HepG2 (cell line): ENCODE data around the gene RPL37A. TPM values are rescaled to one million over a fixed set of nuclear protein-coding genes. Genes with fewer than 3 reads are reported as not detected.

Experiments used
- ATAC-seq: fragments of 200-7000 bp; cut with Tn5 transposase; 3 replicates; pipeline ENCODE4 v1.9.1; 2020; ENCODE audit warnings: mild to moderate bottlenecking, moderate library complexity
- BruUV-seq: library from RNA; stranded (reverse); fragments of 400-500 nt; replicated peaks from 2 replicates; lab custom pipeline; 2021; lab: Mats Ljungman, UMichigan
- CTCF ChIA-PET: fragments of 300-600 bp; formaldehyde crosslinking; extraction: SDS; loops from one replicate; lab custom pipeline; 2021; ENCODE audit warnings: low total read pairs, inconsistent platforms, low intra/inter-chr PET ratio; lab: Yijun Ruan, JAX
- POLR2A ChIA-PET: fragments of 350-600 bp; sonication (Branson Sonifier 250); formaldehyde crosslinking; loops from one replicate; lab custom pipeline; 2020; ENCODE audit warnings: antibody characterized with exemption, inconsistent platforms; lab: Yijun Ruan, JAX
- DNase-seq: peaks from one replicate; pipeline ENCODE4 v3.0.0-alpha.2; 2015; ENCODE audit warnings: low spot score
- FAIRE-seq: peaks from 3 replicates; lab custom pipeline; 2011; peaks lifted over from hg19 to GRCh38; lab: Jason Lieb, UNC
- H2AFZ ChIP-seq: one replicate; pipeline ENCODE4 v1.6.1; 2011; ENCODE audit warnings: low read length, inconsistent platforms
- H3K27ac ChIP-seq: fragments of 300-600 bp; 3 replicates; pipeline ENCODE4 v1.8.0; 2011; ENCODE audit warnings: mixed run types, mild to moderate bottlenecking, mixed read lengths, low read length, inconsistent platforms; ENCODE audit not compliant: insufficient read depth; ENCODE audit errors: extremely low read length
- H3K27me3 ChIP-seq, 2 experiments: fragments of 200-600 bp in 1 of 2; 2 replicates in 1 of 2; 3 replicates in 1 of 2; pipeline versions ENCODE4 v1.6.0 to v1.8.0; 2011; ENCODE audit warnings: low read length in 2 of 2, mild to moderate bottlenecking in 2 of 2, moderate library complexity in 2 of 2, inconsistent platforms in 1 of 2; ENCODE audit not compliant: insufficient read depth in 2 of 2, control insufficient read depth in 1 of 2
- H3K36me3 ChIP-seq, 2 experiments: fragments of 200-600 bp in 1 of 2; replicated peaks in 1 of 2; 2 replicates in 1 of 2; 3 replicates in 1 of 2; pipeline versions ENCODE4 v1.5.1 to v1.8.0; 2011; ENCODE audit warnings: low read length in 2 of 2, inconsistent platforms in 1 of 2; ENCODE audit not compliant: insufficient read depth in 2 of 2, control insufficient read depth in 1 of 2
- H3K4me1 ChIP-seq: 2 replicates; pipeline ENCODE4 v1.5.1; 2012; ENCODE audit warnings: low read length, inconsistent platforms; ENCODE audit not compliant: insufficient read depth
- H3K4me2 ChIP-seq: 2 replicates; pipeline ENCODE4 v1.6.0; 2011; ENCODE audit warnings: low read depth, low read length, inconsistent platforms
- H3K4me3 ChIP-seq, 3 experiments: fragments of 200-600 bp in 1 of 3; sonication (generic), shearing (Covaris generic) in 1 of 3; replicated peaks in 1 of 3; 2 replicates each; pipeline ENCODE4 v1.5.1; 2011 to 2016; ENCODE audit warnings: low read length in 3 of 3, inconsistent platforms in 2 of 3, low read depth in 2 of 3, mild to moderate bottlenecking in 2 of 3, control low read depth in 1 of 3, mixed read lengths in 1 of 3; ENCODE audit not compliant: insufficient read depth in 1 of 3
- H3K79me2 ChIP-seq: one replicate; pipeline ENCODE4 v1.6.1; 2011; ENCODE audit warnings: low read length, inconsistent platforms; ENCODE audit not compliant: insufficient read depth
- H3K9ac ChIP-seq: 2 replicates; pipeline ENCODE4 v1.6.0; 2011; ENCODE audit warnings: mild to moderate bottlenecking, low read depth, low read length, inconsistent platforms; ENCODE audit not compliant: insufficient read depth
- H3K9me3 ChIP-seq: 2 replicates; pipeline ENCODE4 v1.5.1; 2012; ENCODE audit warnings: mild to moderate bottlenecking, low read length
- H4K20me1 ChIP-seq: 2 replicates; pipeline ENCODE4 v1.6.0; 2011; ENCODE audit warnings: inconsistent platforms, mild to moderate bottlenecking, low read length, moderate library complexity; ENCODE audit not compliant: insufficient read depth
- DPF2 ChIP-seq: sonication (generic); formaldehyde crosslinking; IDR thresholded peaks from 2 replicates; pipeline ENCODE4 v1.4.0; 2020; ENCODE audit warnings: mild to moderate bottlenecking, low read depth, missing genetic modification reagents, borderline replicate concordance
- FOSL1 ChIP-seq: sonication (generic); formaldehyde crosslinking; IDR thresholded peaks from 2 replicates; pipeline ENCODE4 v1.9.0; 2021; ENCODE audit warnings: missing genetic modification reagents, borderline replicate concordance
- ONECUT2 ChIP-seq: sonication (generic); formaldehyde crosslinking; IDR thresholded peaks from 2 replicates; pipeline ENCODE4 v1.4.0; 2020; ENCODE audit warnings: missing genetic modification reagents
- PHF5A ChIP-seq: IDR thresholded peaks from one replicate; pipeline ENCODE4 v1.6.1; 2018; ENCODE audit warnings: low read depth, missing genetic modification reagents; ENCODE audit not compliant: unreplicated experiment
- RCOR2 ChIP-seq: IDR thresholded peaks from 2 replicates; pipeline ENCODE4 v1.6.1; 2016; ENCODE audit warnings: missing biosample characterization, missing genetic modification reagents
- ZBTB3 ChIP-seq: sonication (generic); formaldehyde crosslinking; IDR thresholded peaks from 2 replicates; pipeline ENCODE4 v1.4.0; 2020; ENCODE audit warnings: low read depth, mild to moderate bottlenecking, moderate library complexity, missing genetic modification reagents, borderline replicate concordance
- ZBTB33 ChIP-seq: sonication (generic); formaldehyde crosslinking; IDR thresholded peaks from 2 replicates; pipeline ENCODE4 v1.4.0; 2020; ENCODE audit warnings: missing genetic modification reagents
- ZNF414 ChIP-seq: sonication (generic); formaldehyde crosslinking; IDR thresholded peaks from 2 replicates; pipeline ENCODE4 v1.5.0; 2020; ENCODE audit warnings: missing genetic modification reagents
- WGBS: methylation state at CpG from one replicate; pipeline ENCODE4 v1.1.6; 2017; ENCODE audit warnings: low lambda C conversion rate; 5-methylcytosine and 5-hydroxymethylcytosine counted together
- in situ Hi-C: cut with HindIII; loops from 2 replicates; pipeline ENCODE4 v1.10.0; 2017; ENCODE audit warnings: low pct_unique_long_range_greater_than_20kb; ENCODE audit not compliant: extremely low pct_ligation_motif_present
- intact Hi-C: fragments of 100-400 bp; cut with micrococcal nuclease; formaldehyde crosslinking; loops from one replicate; pipeline ENCODE4 v1.10.0; 2022; ENCODE audit not compliant: unreplicated experiment
- polyA plus RNA-seq, 8 experiments: library from polyadenylated mRNA; depleted of rRNA in 3 of 8; stranded (reverse) in 7 of 8; unstranded in 1 of 8; fragments of >200 nt; fragmentation: Illumina TruSeq in 4 of 8; extraction: Trizol in 4 of 8; gene quantifications; 2 replicates each; pipeline versions ENCODE4 v1.2.1 to v1.2.3, GENCODE V29; 2011 to 2016; ENCODE audit warnings: low read depth in 4 of 8, missing spikeins in 1 of 8, mixed read lengths in 1 of 8; ENCODE audit not compliant: insufficient read depth in 1 of 8
- total RNA-seq, 5 experiments: library from RNA; depleted of rRNA; stranded (reverse); fragments of >200 nt; fragmentation: Illumina TruSeq; extraction: Trizol; gene quantifications; 2 replicates each; pipeline ENCODE4 v1.2.3, GENCODE V29; 2016; ENCODE audit warnings: low read depth in 1 of 5
- TF ChIP-seq, protein P1 (sequence below): IDR thresholded peaks from 2 replicates; pipeline ENCODE4 v1.6.1; 2016

Gene RPL37A
- total and polyA plus RNA-seq, 2 of the 13 experiments (the other 11 are each of a cell fraction or from before 2014, with no cell fraction given), result 6,902 to 7,910 TPM

DNA sequence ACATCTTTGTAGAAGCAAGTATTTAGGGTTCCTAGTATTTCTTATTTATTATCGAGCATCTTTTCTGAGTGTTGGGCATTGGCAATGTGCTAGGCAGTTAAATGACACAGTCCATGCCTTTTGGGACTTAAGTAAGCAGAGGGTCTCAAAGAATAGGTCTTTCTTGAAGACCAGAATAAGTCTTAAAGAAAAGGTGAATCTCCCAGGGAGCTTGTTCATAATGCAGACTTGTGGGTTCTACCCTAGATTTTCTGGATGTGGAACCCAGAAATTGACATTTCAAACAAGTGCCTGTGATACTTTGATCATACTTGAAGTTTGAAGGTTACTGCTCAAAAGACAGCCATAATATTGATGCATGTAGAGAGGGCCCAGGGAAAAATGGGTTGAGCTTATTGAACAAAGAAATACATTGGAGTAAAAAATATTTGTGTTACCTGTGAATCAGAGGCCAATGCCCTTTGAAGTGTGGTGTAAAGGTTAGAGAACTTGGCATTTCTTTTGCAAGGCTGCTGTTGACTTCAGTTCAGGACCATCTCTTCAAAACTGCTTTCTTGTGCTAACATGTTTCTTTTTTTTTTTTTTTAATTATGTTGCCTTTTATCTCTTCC is 24.4 kb downstream of the RPL37A start (continued):
- no peak for TF ChIP-seq ZBTB33
- TF ChIP-seq FOSL1 (CRISPR knock-in tag), result peak; percentile 87
- 0 out of 2 replicates have a peak, but pooled peaks have one; percentile 55 for TF ChIP-seq RCOR2 (CRISPR knock-in tag)
- no peak for TF ChIP-seq ZBTB3 (CRISPR knock-in tag)
- TF ChIP-seq, protein P1, sequence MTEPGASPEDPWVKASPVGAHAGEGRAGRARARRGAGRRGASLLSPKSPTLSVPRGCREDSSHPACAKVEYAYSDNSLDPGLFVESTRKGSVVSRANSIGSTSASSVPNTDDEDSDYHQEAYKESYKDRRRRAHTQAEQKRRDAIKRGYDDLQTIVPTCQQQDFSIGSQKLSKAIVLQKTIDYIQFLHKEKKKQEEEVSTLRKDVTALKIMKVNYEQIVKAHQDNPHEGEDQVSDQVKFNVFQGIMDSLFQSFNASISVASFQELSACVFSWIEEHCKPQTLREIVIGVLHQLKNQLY (CRISPR knock-in tag), result peak; percentile 68; the same call in 1 of the 2 replicates
- peak; percentile 72; the same call in 1 of the 2 replicates for TF ChIP-seq DPF2 (CRISPR knock-in tag)
- peak; percentile 69 for TF ChIP-seq PHF5A (CRISPR knock-in tag)
- peak; percentile 54; the same call in 1 of the 2 replicates for TF ChIP-seq ONECUT2 (CRISPR knock-in tag)

- 44% methylated on average over 4 of the region's 4 CpGs for WGBS
- no peak overlapping the region for H3K9ac ChIP-seq
- H3K36me3 ChIP-seq, result no peaks in the 10 kb centered on the region
- no peaks in the 10 kb centered on the region for H3K79me2 ChIP-seq
- no peak overlapping the region for H3K4me2 ChIP-seq
- no peak for ATAC-seq
- H3K4me3 ChIP-seq, result no peak overlapping the region
- no TSS peak for BruUV-seq
- H3K9me3 ChIP-seq, result no peaks in the 10 kb centered on the region
- H3K27ac ChIP-seq, result no peak overlapping the region
- DNase-seq, result no peak
- no peaks in the 10 kb centered on the region for H3K27me3 ChIP-seq
- ChIA-PET POLR2A (no interaction called here), CTCF (no interaction called here)
- no peaks in the 10 kb centered on the region for H4K20me1 ChIP-seq
- no peak for TF ChIP-seq ZNF414 (CRISPR knock-in tag)
- H2AFZ ChIP-seq, result no peak overlapping the region
- intact Hi-C loops, result no loop called here
- FAIRE-seq, result no peak
- peaks cover 31% of the 10 kb centered on the region for H3K4me1 ChIP-seq
- in situ Hi-C loops, result no loop called here
Measured at GRCh38 chr2:216525972-216526371, 27.3 kb downstream of the RPL37A start.
